Measurements from ENCODE around the gene HACD2.

GRCh38 chr3:123499322-123499721 is 85.5 kb downstream of the HACD2 start:
- TF ChIP-seq ZNF140 (tag by site-specific recombination; IDR thresholded peaks at IDR 0.05) (no peak), ZBTB26 (tag by site-specific recombination; optimal IDR thresholded peaks at IDR 0.05) (no peak), BCL11A (tag by site-specific recombination; IDR thresholded peaks at IDR 0.05; ENCODE audit: low read depth) (no peak), RBAK (tag by site-specific recombination; IDR thresholded peaks at IDR 0.05) (no peak), CTCF (tag by site-specific recombination; IDR thresholded peaks at IDR 0.05) (no peak), ZNF175 (tag by site-specific recombination; IDR thresholded peaks at IDR 0.05) (no peak), ZNF302 (tag by site-specific recombination; IDR thresholded peaks at IDR 0.05; ENCODE audit: low read depth) (no peak), SP2 (tag by site-specific recombination; IDR thresholded peaks at IDR 0.05) (no peak), ZNF785 (tag by site-specific recombination; IDR thresholded peaks at IDR 0.05) (no peak), ZNF707 (tag by site-specific recombination; IDR thresholded peaks at IDR 0.05) (no peak), ZNF555 (tag by site-specific recombination; conservative IDR thresholded peaks at IDR 0.05) (no peak), ATF2 (tag by site-specific recombination; IDR thresholded peaks at IDR 0.05; ENCODE audit: low read depth) (no peak), ZNF768 (tag by site-specific recombination; IDR thresholded peaks at IDR 0.05) (no peak)

Data from HEK293 (cell line).